Stimulated activated CD8-positive, alpha-beta memory T cell treated with anti-CD3 and anti-CD28 coated beads, Interleukin-15, amount 100 ng/mL, for 1 hour (primary cell): ENCODE results near the gene TNMD.
A peak's percentile ranks its signal among the peaks of the same experiment; 100 is the strongest.
"Not testable (repeated sequence)": the region's sequence is repeated elsewhere in the genome, so short reads cannot be mapped to it uniquely, and the experiment has no call there.

ENCODE experiments used
- DNase-seq: peaks from one replicate; pipeline ENCODE4 v3.0.0-alpha.2; 2020; ENCODE audit warnings: low read depth

Gene TNMD

DNA sequence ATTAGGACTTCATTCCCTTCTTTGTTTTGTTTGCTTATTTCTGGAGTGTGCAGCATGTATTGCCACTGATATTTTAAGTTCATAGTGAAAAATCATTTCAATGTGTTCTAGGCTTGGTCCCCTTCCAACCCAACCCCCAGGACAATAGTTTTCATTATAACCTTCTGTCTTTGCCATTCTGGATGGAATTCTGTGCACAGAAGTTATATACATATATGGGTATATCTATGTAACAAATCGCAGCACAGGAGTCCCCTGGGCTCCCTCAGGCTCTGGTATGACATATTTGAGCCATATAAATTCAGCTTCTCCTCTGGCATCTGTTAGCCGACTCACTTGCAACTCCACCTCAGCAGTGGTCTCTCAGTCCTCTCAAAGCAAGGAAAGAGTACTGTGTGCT, at the start of gene TNMD:
Gene TNMD, plus strand, starts transcription at position 326 of the 400 bp plus-strand sequence. CDS start 83 bp downstream, outside the sequence.
- no peak for DNase-seq

DNA sequence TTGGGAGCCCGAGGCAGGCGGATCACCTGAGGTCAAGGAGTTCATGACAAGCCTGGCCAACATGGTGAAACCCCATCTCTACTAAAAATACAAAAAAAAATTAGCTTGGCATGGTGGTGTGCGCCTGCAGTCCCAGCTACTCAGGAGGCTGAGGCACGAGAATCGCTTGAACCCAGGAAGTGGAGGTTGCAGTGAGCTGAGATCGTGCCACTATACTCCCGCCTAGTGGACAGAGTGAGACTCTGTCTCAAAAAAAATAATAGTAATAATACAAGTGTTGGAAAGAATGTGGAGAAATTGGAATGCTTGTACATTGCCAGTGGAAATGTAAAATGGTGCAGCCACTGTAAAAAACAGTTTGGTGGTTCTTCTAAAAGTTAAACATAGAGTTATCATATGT, 19.2 kb upstream of the TNMD start:
- not testable (repeated sequence) for DNase-seq

DNA sequence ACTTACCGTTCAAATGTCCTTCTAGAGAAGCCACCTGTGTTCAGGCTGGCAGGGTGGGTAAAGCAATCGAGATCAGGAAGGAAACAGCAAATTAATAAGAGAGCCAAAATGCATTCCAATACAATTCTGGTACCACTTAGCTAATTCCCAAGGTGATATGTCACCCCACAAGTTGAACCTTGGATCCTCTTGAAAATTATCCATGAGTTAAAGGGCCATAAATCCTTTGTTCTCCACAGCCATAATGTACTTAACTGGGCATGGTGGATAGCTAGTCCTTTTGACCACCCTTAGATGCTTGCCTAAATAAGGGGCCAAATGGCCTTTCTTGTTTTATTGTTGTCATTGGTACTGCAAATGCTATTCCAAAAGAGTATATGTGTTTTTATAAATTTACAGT, 2.0 kb downstream of the TNMD start:
- DNase-seq, result no peak

GRCh38 chrX:100587861-100588260, 3.1 kb downstream of the TNMD start:
- DNase-seq, result no peak

GRCh38 chrX:100591256-100592051, 6.7 kb downstream of the TNMD start:
- DNase-seq, result no peak

DNA sequence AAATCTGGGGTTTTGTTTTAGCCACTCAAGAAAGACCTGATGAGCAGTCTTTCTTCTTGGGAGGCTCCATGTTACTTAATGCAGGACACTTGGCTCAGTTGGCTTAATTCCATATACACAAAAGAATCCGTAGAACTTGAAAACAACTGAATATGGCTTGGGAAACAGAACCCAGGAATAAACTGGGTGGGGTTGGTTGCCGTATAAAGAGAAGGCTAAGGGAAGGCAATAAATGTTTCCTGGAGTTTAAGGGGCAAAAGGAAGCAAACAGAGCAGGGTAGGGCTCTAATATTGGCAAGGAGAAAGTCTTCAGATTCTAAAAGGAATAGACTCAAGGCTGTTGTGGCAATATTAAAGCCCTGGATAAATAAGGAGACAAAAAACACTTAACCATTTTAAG, 8.4 kb downstream of the TNMD start:
- DNase-seq, result no peak

GRCh38 chrX:100593581-100593980, 8.8 kb downstream of the TNMD start:
- DNase-seq, result no peak

DNA sequence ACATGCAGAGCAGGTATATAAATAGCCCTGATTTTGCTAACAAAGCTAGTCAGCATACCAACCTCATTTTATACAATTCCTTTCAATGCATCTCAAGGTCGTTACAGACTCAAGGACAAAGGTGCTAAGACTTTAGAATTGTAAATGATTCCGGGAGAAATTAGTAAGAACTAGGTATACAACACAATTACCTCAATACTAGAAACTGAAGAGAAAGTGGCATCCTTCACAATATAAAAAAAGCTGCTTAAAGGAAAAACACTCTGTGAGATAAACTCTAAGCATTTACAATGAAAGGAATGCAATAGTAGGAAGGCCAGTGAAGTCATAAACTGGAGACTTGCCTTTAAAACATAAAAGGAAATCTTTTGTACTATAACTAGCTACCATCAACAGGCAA, 11.9 kb downstream of the TNMD start:
- DNase-seq, result no peak

GRCh38 chrX:100599456-100599855, 14.7 kb downstream of the TNMD start:
- DNase-seq, result no peak

- DNase-seq, result no peak
These were observed 15.6 kb downstream of the TNMD start for GRCh38 chrX:100600340-100600739.

- no peak for DNase-seq
These were observed 16.0 kb downstream of the TNMD start for GRCh38 chrX:100600758-100601157.

DNA sequence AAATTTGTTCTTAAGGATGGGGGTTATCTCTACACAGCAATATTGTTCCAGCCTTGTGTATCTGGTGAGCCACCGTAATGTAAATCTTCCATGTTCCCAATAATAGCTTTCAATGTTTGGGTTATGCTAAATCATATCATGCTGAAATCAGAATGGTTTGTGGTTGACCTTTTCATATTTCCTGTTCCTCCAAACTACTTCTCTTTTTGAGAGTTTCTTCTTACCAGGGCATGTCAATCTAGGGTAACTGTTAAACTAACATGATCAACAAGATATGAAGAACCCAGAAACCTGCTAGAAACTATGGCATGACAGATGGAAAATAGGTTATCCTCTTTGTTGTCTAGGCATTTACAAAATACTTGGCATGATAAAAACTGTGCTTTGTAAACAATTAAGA, 22.0 kb downstream of the TNMD start:
- no peak for DNase-seq

DNA sequence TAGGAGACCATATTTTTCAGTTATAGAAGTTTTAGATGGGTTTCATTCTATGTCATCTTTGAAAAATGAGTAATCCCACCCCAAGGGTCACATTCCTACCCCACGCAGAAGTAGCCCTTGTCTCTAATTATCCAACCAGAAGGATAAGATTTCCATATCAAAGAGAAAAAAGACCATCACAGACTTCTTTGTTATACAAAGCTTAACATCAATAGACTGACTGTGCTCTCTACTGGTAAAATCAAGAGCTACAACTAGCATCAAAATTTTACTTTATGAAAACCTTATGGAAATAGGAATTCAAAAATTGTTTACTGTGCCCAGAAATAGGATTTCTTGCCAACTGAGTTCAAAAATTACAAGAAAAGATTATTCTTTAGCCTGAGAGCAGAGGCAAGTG, 24.9 kb downstream of the TNMD start:
- no peak for DNase-seq

DNA sequence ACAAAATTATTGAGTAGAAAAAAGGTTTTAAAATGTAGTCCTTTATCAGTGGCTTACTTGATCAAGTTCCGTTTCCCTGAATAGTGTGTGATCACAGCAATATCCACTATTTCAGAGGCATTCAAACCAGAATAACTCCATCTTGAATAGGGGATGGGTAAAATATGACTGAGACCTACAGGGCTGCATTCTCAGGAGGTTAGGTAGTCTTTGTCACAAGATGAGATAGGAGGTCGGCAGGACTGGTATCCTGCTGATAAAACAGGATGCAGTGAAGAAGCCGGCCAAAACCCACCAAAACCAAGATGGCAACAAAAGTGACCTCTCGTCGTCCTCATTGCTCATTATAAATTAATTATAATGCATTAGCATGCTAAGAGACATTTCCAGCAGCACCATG, 27.2 kb downstream of the TNMD start:
- no peak for DNase-seq

GRCh38 chrX:100615005-100615404, 30.3 kb downstream of the TNMD start:
- DNase-seq, result no peak

DNA sequence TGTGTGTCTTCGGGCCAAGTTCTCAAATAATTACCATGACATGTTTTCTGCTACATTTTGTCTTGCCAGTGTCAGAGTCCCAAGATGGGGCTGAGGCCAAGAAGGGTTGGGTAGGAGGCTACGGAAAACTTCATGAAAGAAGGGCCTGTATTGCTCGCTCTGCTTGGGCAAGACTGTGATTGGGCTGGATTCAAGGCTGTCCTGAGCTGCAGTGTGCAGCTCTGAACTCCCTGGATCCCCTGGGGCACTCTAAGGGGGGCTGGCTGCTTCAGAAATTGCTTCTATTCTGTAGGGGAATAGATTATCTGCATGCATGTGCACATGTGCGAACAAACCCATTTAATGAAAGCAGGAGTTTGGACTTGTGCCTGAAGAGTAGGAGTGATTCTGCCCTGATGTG, 38.3 kb downstream of the TNMD start:
- no peak for DNase-seq

GRCh38 chrX:100625985-100626491, 41.3 kb downstream of the TNMD start:
- no peak for DNase-seq

GRCh38 chrX:100635040-100635439, 50.3 kb downstream of the TNMD start:
- DNase-seq, result no peak

GRCh38 chrX:100635989-100636320, 51.2 kb downstream of the TNMD start:
- no peak for DNase-seq

DNA sequence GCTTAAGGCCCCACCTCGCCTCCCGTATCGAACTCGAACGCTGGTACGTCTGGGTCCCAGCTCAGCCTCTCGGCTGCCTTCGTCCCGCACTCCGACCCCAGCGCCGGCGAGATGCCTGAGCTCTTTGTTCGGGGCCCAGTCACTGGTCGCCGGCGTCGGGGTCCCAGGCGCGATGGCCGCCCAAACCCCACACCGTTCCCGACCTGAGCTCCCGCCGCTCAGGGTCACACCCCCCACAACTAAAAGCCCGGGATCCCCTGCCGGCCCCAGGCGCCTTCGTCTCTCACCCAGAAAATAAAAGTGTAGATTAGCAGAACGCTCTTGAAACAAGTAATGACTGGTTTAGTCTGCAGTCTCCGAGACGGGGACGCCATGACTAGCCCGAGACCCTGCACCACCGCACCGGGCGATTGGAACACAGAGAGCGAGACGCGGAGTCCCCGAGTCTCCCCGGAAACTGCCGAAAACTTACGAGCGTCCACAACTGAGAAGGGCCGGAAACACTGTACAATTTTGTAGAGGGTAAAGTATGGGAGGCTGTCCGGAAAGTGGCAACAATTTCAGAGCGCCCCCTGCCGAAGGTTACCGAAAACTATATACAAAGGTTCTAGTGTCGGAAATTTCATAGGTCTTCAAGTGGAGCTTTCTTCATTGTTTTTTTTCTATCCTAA, 51.7 kb downstream of the TNMD start, which contains the start of gene TSPAN6:
Gene TSPAN6, minus strand, starts transcription at position 486 of the 671 bp plus-strand sequence. Its CDS starts 112 bp downstream, at position 374.
- DNase-seq, result peak; percentile 36

DNA sequence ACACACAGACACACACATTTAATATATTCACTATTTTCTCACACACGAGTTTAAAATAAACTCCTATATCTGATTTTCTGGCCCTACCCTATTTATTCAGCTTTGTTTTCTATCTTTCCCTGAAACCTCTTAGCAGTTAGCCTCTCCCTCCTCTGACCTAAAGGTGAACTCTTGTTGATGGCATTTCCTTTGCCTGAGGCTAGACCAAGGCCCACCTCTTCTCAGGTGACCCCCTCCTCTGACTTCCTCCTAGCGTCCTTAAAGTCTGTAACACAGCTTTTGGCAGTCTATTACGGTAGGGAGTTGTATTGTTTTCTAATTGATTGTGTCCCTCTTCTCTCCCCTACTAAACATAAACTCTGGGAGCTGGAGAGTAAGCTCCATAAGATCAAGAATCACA, 57.6 kb downstream of the TNMD start:
- DNase-seq, result no peak

GRCh38 chrX:100643212-100643611, 58.5 kb downstream of the TNMD start:
- DNase-seq, result no peak
